OCI-LY3 (cell line): ENCODE data around the gene FAM53B.

Experiments
- EZH2phosphoT487 ChIP-seq: fragments of 200-600 bp; shearing (Covaris generic); IDR thresholded peaks from 2 replicates; pipeline ENCODE4 v1.6.1; 2018; ENCODE audit warnings: antibody characterized with exemption, mixed run types, low read depth
- TF ChIP-seq, protein P1 (sequence below): fragments of 200-600, 300-600 bp; sonication (generic); IDR thresholded peaks from 2 replicates; pipeline ENCODE4 v1.5.1; 2014; ENCODE audit warnings: antibody characterized with exemption, low read length, low read depth

GRCh38 chr10:124706462-124707143 lies 37.6 kb downstream of the FAM53B start:
- TF ChIP-seq, protein P1, sequence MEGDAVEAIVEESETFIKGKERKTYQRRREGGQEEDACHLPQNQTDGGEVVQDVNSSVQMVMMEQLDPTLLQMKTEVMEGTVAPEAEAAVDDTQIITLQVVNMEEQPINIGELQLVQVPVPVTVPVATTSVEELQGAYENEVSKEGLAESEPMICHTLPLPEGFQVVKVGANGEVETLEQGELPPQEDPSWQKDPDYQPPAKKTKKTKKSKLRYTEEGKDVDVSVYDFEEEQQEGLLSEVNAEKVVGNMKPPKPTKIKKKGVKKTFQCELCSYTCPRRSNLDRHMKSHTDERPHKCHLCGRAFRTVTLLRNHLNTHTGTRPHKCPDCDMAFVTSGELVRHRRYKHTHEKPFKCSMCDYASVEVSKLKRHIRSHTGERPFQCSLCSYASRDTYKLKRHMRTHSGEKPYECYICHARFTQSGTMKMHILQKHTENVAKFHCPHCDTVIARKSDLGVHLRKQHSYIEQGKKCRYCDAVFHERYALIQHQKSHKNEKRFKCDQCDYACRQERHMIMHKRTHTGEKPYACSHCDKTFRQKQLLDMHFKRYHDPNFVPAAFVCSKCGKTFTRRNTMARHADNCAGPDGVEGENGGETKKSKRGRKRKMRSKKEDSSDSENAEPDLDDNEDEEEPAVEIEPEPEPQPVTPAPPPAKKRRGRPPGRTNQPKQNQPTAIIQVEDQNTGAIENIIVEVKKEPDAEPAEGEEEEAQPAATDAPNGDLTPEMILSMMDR = no peak
- TF ChIP-seq EZH2phosphoT487 = no peak
